Measurements from ENCODE around the gene PRH2. TPM values are rescaled to one million over a fixed set of nuclear protein-coding genes. Genes with fewer than 3 reads are reported as not detected.

Gene PRH2
- total and polyA plus RNA-seq, 2 of the 4 experiments (the other 2 are of a cell fraction), result 0.34 TPM; not detected in 1

- Histone ChIP-seq H3K4me2 (ENCODE audit: low read depth, low read length) (no peak overlapping the region), H2BK20ac (ENCODE audit: low read depth, low read length) (no peak overlapping the region), H3K4ac (ENCODE audit: low read depth, low read length) (no peak overlapping the region), H4K5ac (ENCODE audit: low read depth, low read length) (no peak overlapping the region), H3K79me1 (ENCODE audit: low read depth in 1 of 2, low read length in 2 of 2) (peaks cover 0 to 7% of the 10 kb centered on the region in 2 experiments; a peak in 1 of 4 replicates), H3K27ac (ENCODE audit: insufficient read depth, low read length) (no peak overlapping the region), H3K23ac (ENCODE audit: low read depth, low read length) (no peak overlapping the region), H2AK9ac (replicated peaks; ENCODE audit: low read depth, low read length, poor library complexity) (no peak overlapping the region), H3K9ac (ENCODE audit: low read depth, low read length) (no peak overlapping the region), H2BK120ac (ENCODE audit: low read depth, low read length) (no peak overlapping the region), H4K20me1 (ENCODE audit: insufficient read depth, low read length) (no peaks in the 10 kb centered on the region; the same call in 1 of the 2 replicates), H2AFZ (replicated peaks; ENCODE audit: low read length, poor library complexity) (no peak overlapping the region), H3K9me3 (ENCODE audit: control insufficient read depth, insufficient read depth, low read length) (no peaks in the 10 kb centered on the region), H3K14ac (replicated peaks; ENCODE audit: low read depth, low read length) (no peak overlapping the region), H3K27me3 (ENCODE audit: control insufficient read depth, insufficient read depth, low read length) (no peaks in the 10 kb centered on the region), H3K9me1 (ENCODE audit: insufficient read depth, low read length) (0 out of 2 replicates have a peak, but pooled peaks cover 5% of the 10 kb centered on the region), H4K8ac (ENCODE audit: low read depth in 2 of 2, low read length in 2 of 2) (no peak overlapping the region), H2BK15ac (ENCODE audit: low read depth, low read length) (no peak overlapping the region), H3K18ac (ENCODE audit: low read depth, low read length) (no peak overlapping the region), H2BK5ac (ENCODE audit: low read depth, low read length, poor library complexity, severe bottlenecking) (no peak overlapping the region), H2AK5ac (ENCODE audit: low read depth, low read length) (no peak overlapping the region), H3K4me3 (ENCODE audit: insufficient read depth, low read depth, low read length) (no peak overlapping the region), H3K36me3 (ENCODE audit: control insufficient read depth, insufficient read depth, low read length) (no peaks in the 10 kb centered on the region), H3K4me1 (ENCODE audit: control insufficient read depth, insufficient read depth, low read length) (no peaks in the 10 kb centered on the region), H4K91ac (ENCODE audit: insufficient read depth, low read depth, low read length) (no peak overlapping the region), H3K56ac (ENCODE audit: extremely low read depth, insufficient read depth, low read length) (no peak overlapping the region)
- ATAC-seq (ENCODE audit: low read depth) (no peak), DNase-seq (no peak)
- POLR2A ChIA-PET (ENCODE audit: unreplicated experiment), result no interaction called here
- intact Hi-C loops (cut with micrococcal nuclease), result no loop called here
- TF ChIP-seq MXI1 (IDR thresholded peaks at IDR 0.05; ENCODE audit: borderline replicate concordance, low read depth, low read length) (no peak), RCOR1 (IDR thresholded peaks at IDR 0.05; ENCODE audit: insufficient replicate concordance, low read length) (no peak), FOS (IDR thresholded peaks at IDR 0.05; ENCODE audit: low read depth, low read length) (no peak), MAFK (IDR thresholded peaks at IDR 0.05; ENCODE audit: low read depth, low read length) (no peak), RFX5 (IDR thresholded peaks at IDR 0.05; ENCODE audit: low read depth, low read length) (no peak), USF2 (IDR thresholded peaks at IDR 0.05; ENCODE audit: low read depth, low read length) (no peak), CTCF (conservative IDR thresholded peaks at IDR 0.05; ENCODE audit: low read depth, low read length) (no peak), CEBPB (IDR thresholded peaks at IDR 0.05; ENCODE audit: low read depth, low read length) (no peak), NFE2L2 (IDR thresholded peaks at IDR 0.05; ENCODE audit: low read depth, low read length) (no peak), CHD1 (IDR thresholded peaks at IDR 0.05; ENCODE audit: low read depth, low read length) (no peak), SMC3 (IDR thresholded peaks at IDR 0.05; ENCODE audit: low read depth, low read length) (no peak), ELK1 (IDR thresholded peaks at IDR 0.05; ENCODE audit: borderline replicate concordance, low read depth, low read length) (no peak), RAD21 (IDR thresholded peaks at IDR 0.05; ENCODE audit: low read length) (no peak)
- CTCF ChIA-PET, result interaction anchor here (0.7 kb wide), 1 partner anchor 26 kb away, joined by 5 read pairs; no protein-coding TSS in a partner anchor
- in situ Hi-C loops (cut with MboI; ENCODE audit: low sequenced_read_pairs), result no loop called here
- dilution Hi-C loops (cut with HindIII; ENCODE audit: low sequenced_read_pairs, unreplicated experiment), result no loop called here
- no TSS peak for BruUV-seq (replicated peaks)
- WGBS, 2 experiments (ENCODE audit: extremely low coverage in 2 of 2, insufficient read length in 1 of 2), result no CpG with 5 or more reads among the region's 5 CpGs
Measured at GRCh38 chr12:10982244-10982643, 53.2 kb downstream of the PRH2 start.
